ENCODE data around the gene GDI1.

DNA sequence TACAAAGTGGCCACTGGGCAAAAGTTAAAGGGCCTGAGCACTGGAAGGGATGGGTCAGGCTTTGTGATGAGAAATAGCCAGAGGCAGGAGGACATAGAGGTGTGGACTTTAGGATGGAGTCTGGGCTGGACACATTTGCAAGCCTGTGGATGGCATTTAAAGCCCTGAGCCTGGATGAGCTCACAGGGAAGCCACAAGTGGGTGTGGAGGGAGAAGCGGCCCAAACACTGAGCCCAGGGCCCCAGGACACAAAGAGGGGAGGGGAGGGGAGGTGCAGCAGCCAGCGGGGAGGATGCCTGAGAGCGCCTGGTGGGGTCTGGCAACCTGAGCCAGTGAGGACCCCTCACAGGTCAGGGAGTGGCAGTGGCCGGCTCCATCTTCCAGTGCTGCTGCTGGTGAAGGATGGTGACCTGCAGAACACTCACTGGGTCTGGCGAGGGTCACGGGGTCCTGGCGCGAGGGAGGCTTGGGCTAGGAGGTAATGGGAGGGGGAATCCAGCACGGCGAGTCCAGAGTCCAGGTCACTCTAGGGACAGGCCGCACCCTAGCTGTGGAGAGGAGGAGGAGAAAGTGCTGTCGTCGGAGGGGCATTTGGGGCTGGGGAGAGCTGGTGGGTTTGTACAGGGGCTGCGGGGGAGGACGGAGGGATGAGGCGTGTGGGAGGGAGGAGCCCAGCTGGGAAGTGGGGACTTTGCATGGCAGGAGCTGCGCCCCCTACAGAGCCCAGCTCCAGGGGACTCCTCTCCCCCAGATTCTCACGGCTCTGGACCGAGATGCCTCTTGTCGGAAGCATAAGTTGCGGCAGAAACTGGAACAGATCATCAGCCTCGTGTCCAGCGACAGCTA, 35.1 kb downstream of the GDI1 start:
- TF ChIP-seq, protein P1, sequence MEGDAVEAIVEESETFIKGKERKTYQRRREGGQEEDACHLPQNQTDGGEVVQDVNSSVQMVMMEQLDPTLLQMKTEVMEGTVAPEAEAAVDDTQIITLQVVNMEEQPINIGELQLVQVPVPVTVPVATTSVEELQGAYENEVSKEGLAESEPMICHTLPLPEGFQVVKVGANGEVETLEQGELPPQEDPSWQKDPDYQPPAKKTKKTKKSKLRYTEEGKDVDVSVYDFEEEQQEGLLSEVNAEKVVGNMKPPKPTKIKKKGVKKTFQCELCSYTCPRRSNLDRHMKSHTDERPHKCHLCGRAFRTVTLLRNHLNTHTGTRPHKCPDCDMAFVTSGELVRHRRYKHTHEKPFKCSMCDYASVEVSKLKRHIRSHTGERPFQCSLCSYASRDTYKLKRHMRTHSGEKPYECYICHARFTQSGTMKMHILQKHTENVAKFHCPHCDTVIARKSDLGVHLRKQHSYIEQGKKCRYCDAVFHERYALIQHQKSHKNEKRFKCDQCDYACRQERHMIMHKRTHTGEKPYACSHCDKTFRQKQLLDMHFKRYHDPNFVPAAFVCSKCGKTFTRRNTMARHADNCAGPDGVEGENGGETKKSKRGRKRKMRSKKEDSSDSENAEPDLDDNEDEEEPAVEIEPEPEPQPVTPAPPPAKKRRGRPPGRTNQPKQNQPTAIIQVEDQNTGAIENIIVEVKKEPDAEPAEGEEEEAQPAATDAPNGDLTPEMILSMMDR (optimal IDR thresholded peaks at IDR 0.05 in 1 of 3, IDR thresholded peaks at IDR 0.05 in 1 of 3, conservative IDR thresholded peaks at IDR 0.05 in 1 of 3; ENCODE audit: extremely low read depth in 1 of 3, insufficient read depth in 2 of 3, low read length in 3 of 3): no peak
- TF ChIP-seq EZH2 (IDR thresholded peaks at IDR 0.05; ENCODE audit: low read length): no peak
